HepG2 (cell line): ENCODE measurements around the gene WSCD2. TPM values are rescaled to one million over a fixed set of nuclear protein-coding genes. Genes with fewer than 3 reads are reported as not detected.

Experiments
- ATAC-seq: fragments of 200-7000 bp; cut with Tn5 transposase; 3 replicates; pipeline ENCODE4 v1.9.1; 2020; ENCODE audit warnings: mild to moderate bottlenecking, moderate library complexity
- BruUV-seq: library from RNA; stranded (reverse); fragments of 400-500 nt; replicated peaks from 2 replicates; lab custom pipeline; 2021; lab: Mats Ljungman, UMichigan
- CTCF ChIA-PET: fragments of 300-600 bp; formaldehyde crosslinking; extraction: SDS; loops from one replicate; lab custom pipeline; 2021; ENCODE audit warnings: low total read pairs, inconsistent platforms, low intra/inter-chr PET ratio; lab: Yijun Ruan, JAX
- POLR2A ChIA-PET: fragments of 350-600 bp; sonication (Branson Sonifier 250); formaldehyde crosslinking; loops from one replicate; lab custom pipeline; 2020; ENCODE audit warnings: antibody characterized with exemption, inconsistent platforms; lab: Yijun Ruan, JAX
- DNase-seq: peaks from one replicate; pipeline ENCODE4 v3.0.0-alpha.2; 2015; ENCODE audit warnings: low spot score
- FAIRE-seq: peaks from 3 replicates; lab custom pipeline; 2011; peaks lifted over from hg19 to GRCh38; lab: Jason Lieb, UNC
- H2AFZ ChIP-seq: one replicate; pipeline ENCODE4 v1.6.1; 2011; ENCODE audit warnings: low read length, inconsistent platforms
- H3K27ac ChIP-seq: fragments of 300-600 bp; 3 replicates; pipeline ENCODE4 v1.8.0; 2011; ENCODE audit warnings: mixed run types, mild to moderate bottlenecking, mixed read lengths, low read length, inconsistent platforms; ENCODE audit not compliant: insufficient read depth; ENCODE audit errors: extremely low read length
- H3K27me3 ChIP-seq, 2 experiments: fragments of 200-600 bp in 1 of 2; 2 replicates in 1 of 2; 3 replicates in 1 of 2; pipeline versions ENCODE4 v1.6.0 to v1.8.0; 2011; ENCODE audit warnings: low read length in 2 of 2, mild to moderate bottlenecking in 2 of 2, moderate library complexity in 2 of 2, inconsistent platforms in 1 of 2; ENCODE audit not compliant: insufficient read depth in 2 of 2, control insufficient read depth in 1 of 2
- H3K36me3 ChIP-seq, 2 experiments: fragments of 200-600 bp in 1 of 2; replicated peaks in 1 of 2; 2 replicates in 1 of 2; 3 replicates in 1 of 2; pipeline versions ENCODE4 v1.5.1 to v1.8.0; 2011; ENCODE audit warnings: low read length in 2 of 2, inconsistent platforms in 1 of 2; ENCODE audit not compliant: insufficient read depth in 2 of 2, control insufficient read depth in 1 of 2
- H3K4me1 ChIP-seq: 2 replicates; pipeline ENCODE4 v1.5.1; 2012; ENCODE audit warnings: low read length, inconsistent platforms; ENCODE audit not compliant: insufficient read depth
- H3K4me2 ChIP-seq: 2 replicates; pipeline ENCODE4 v1.6.0; 2011; ENCODE audit warnings: low read depth, low read length, inconsistent platforms
- H3K4me3 ChIP-seq, 3 experiments: fragments of 200-600 bp in 1 of 3; sonication (generic), shearing (Covaris generic) in 1 of 3; replicated peaks in 1 of 3; 2 replicates each; pipeline ENCODE4 v1.5.1; 2011 to 2016; ENCODE audit warnings: low read length in 3 of 3, inconsistent platforms in 2 of 3, low read depth in 2 of 3, mild to moderate bottlenecking in 2 of 3, control low read depth in 1 of 3, mixed read lengths in 1 of 3; ENCODE audit not compliant: insufficient read depth in 1 of 3
- H3K79me2 ChIP-seq: one replicate; pipeline ENCODE4 v1.6.1; 2011; ENCODE audit warnings: low read length, inconsistent platforms; ENCODE audit not compliant: insufficient read depth
- H3K9ac ChIP-seq: 2 replicates; pipeline ENCODE4 v1.6.0; 2011; ENCODE audit warnings: mild to moderate bottlenecking, low read depth, low read length, inconsistent platforms; ENCODE audit not compliant: insufficient read depth
- H3K9me3 ChIP-seq: 2 replicates; pipeline ENCODE4 v1.5.1; 2012; ENCODE audit warnings: mild to moderate bottlenecking, low read length
- H4K20me1 ChIP-seq: 2 replicates; pipeline ENCODE4 v1.6.0; 2011; ENCODE audit warnings: inconsistent platforms, mild to moderate bottlenecking, low read length, moderate library complexity; ENCODE audit not compliant: insufficient read depth
- DMAP1 ChIP-seq: IDR thresholded peaks from 2 replicates; pipeline ENCODE4 v1.6.1; 2016
- GATAD1 ChIP-seq: IDR thresholded peaks from 2 replicates; pipeline ENCODE4 v1.6.1; 2016; ENCODE audit warnings: missing genetic modification reagents, missing compliant biosample characterization
- MTERF4 ChIP-seq: sonication (generic); formaldehyde crosslinking; IDR thresholded peaks from 2 replicates; pipeline ENCODE4 v1.8.0; 2023; ENCODE audit warnings: mild to moderate bottlenecking, missing genetic modification reagents
- PBX3 ChIP-seq: sonication (generic); formaldehyde crosslinking; IDR thresholded peaks from 2 replicates; pipeline ENCODE4 v1.8.1; 2023; ENCODE audit warnings: missing genetic modification reagents, inconsistent platforms, borderline replicate concordance
- SMARCE1 ChIP-seq: fragments of 450-650 bp; IDR thresholded peaks from 2 replicates; pipeline ENCODE4 v1.6.1; 2017; ENCODE audit warnings: borderline replicate concordance
- ZC3H4 ChIP-seq: sonication (generic); formaldehyde crosslinking; IDR thresholded peaks from 2 replicates; pipeline ENCODE4 v1.4.0; 2020; ENCODE audit warnings: missing genetic modification reagents, borderline replicate concordance
- ZFP36L2 ChIP-seq: sonication (generic); formaldehyde crosslinking; IDR thresholded peaks from 2 replicates; pipeline ENCODE4 v1.4.0; 2020; ENCODE audit warnings: missing genetic modification reagents
- ZNF562 ChIP-seq: sonication (generic); formaldehyde crosslinking; IDR thresholded peaks from 2 replicates; pipeline ENCODE4 v1.8.0; 2022; ENCODE audit warnings: missing genetic modification reagents, borderline replicate concordance
- WGBS: methylation state at CpG from one replicate; pipeline ENCODE4 v1.1.6; 2017; ENCODE audit warnings: low lambda C conversion rate; 5-methylcytosine and 5-hydroxymethylcytosine counted together
- in situ Hi-C: cut with HindIII; loops from 2 replicates; pipeline ENCODE4 v1.10.0; 2017; ENCODE audit warnings: low pct_unique_long_range_greater_than_20kb; ENCODE audit not compliant: extremely low pct_ligation_motif_present
- intact Hi-C: fragments of 100-400 bp; cut with micrococcal nuclease; formaldehyde crosslinking; loops from one replicate; pipeline ENCODE4 v1.10.0; 2022; ENCODE audit not compliant: unreplicated experiment
- polyA plus RNA-seq, 8 experiments: library from polyadenylated mRNA; depleted of rRNA in 3 of 8; stranded (reverse) in 7 of 8; unstranded in 1 of 8; fragments of >200 nt; fragmentation: Illumina TruSeq in 4 of 8; extraction: Trizol in 4 of 8; gene quantifications; 2 replicates each; pipeline versions ENCODE4 v1.2.1 to v1.2.3, GENCODE V29; 2011 to 2016; ENCODE audit warnings: low read depth in 4 of 8, missing spikeins in 1 of 8, mixed read lengths in 1 of 8; ENCODE audit not compliant: insufficient read depth in 1 of 8
- total RNA-seq, 5 experiments: library from RNA; depleted of rRNA; stranded (reverse); fragments of >200 nt; fragmentation: Illumina TruSeq; extraction: Trizol; gene quantifications; 2 replicates each; pipeline ENCODE4 v1.2.3, GENCODE V29; 2016; ENCODE audit warnings: low read depth in 1 of 5
- TF ChIP-seq, protein P1 (sequence below): sonication (generic); formaldehyde crosslinking; IDR thresholded peaks from 2 replicates; pipeline ENCODE4 v1.5.0; 2020; ENCODE audit warnings: mild to moderate bottlenecking, missing genetic modification reagents, borderline replicate concordance

Gene WSCD2
- total and polyA plus RNA-seq, 2 of the 13 experiments (the other 11 are each of a cell fraction or from before 2014, with no cell fraction given) = not detected

- ChIA-PET POLR2A (no interaction called here), CTCF (no interaction called here)
- Histone ChIP-seq H3K4me3 (no peak overlapping the region), H3K9ac (no peak overlapping the region), H3K79me2 (no peaks in the 10 kb centered on the region), H3K36me3 (no peaks in the 10 kb centered on the region), H3K4me1 (no peaks in the 10 kb centered on the region), H3K27ac (no peak overlapping the region), H4K20me1 (no peaks in the 10 kb centered on the region), H3K9me3 (no peaks in the 10 kb centered on the region)
- FAIRE-seq = no peak
- in situ Hi-C loops = no loop called here
- WGBS = 0% methylated on average over 3 of the region's 4 CpGs
- TF ChIP-seq PBX3 (CRISPR knock-in tag) (no peak), DMAP1 (no peak), ZC3H4 (CRISPR knock-in tag) (no peak), GATAD1 (CRISPR knock-in tag) (no peak), ZFP36L2 (CRISPR knock-in tag) (no peak), MTERF4 (CRISPR knock-in tag) (no peak), ZNF562 (CRISPR knock-in tag) (no peak), SMARCE1 (no peak)
- TF ChIP-seq, protein P1, sequence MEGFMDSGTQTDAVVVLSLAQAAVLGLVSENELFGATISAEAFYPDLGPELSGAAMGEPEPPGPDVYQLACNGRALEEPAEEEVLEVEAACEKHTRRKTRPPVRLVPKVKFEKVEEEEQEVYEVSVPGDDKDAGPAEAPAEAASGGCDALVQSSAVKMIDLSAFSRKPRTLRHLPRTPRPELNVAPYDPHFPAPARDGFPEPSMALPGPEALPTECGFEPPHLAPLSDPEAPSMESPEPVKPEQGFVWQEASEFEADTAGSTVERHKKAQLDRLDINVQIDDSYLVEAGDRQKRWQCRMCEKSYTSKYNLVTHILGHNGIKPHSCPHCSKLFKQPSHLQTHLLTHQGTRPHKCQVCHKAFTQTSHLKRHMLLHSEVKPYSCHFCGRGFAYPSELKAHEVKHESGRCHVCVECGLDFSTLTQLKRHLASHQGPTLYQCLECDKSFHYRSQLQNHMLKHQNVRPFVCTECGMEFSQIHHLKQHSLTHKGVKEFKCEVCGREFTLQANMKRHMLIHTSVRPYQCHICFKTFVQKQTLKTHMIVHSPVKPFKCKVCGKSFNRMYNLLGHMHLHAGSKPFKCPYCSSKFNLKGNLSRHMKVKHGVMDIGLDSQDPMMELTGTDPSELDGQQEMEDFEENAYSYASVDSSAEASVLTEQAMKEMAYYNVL (CRISPR knock-in tag) = no peak
- TF ChIP-seq, all 625 proteins: peak for 0
- no peak overlapping the region for H2AFZ ChIP-seq
- no peak overlapping the region for H3K4me2 ChIP-seq
- H3K27me3 ChIP-seq = no peaks in the 10 kb centered on the region
- DNase-seq = no peak
- no peak for ATAC-seq
- no TSS peak for BruUV-seq
- intact Hi-C loops = no loop called here
Observed at GRCh38 chr12:108228746-108229145, 99.7 kb downstream of the WSCD2 start.
